ENCODE measurements around the gene PFKL.

Gene PFKL

GRCh38 chr21:44320847-44321246, 21.0 kb downstream of the PFKL start:
- TF ChIP-seq CTCF (IDR thresholded peaks at IDR 0.05; ENCODE audit: low read depth, low read length), result no peak

DNA sequence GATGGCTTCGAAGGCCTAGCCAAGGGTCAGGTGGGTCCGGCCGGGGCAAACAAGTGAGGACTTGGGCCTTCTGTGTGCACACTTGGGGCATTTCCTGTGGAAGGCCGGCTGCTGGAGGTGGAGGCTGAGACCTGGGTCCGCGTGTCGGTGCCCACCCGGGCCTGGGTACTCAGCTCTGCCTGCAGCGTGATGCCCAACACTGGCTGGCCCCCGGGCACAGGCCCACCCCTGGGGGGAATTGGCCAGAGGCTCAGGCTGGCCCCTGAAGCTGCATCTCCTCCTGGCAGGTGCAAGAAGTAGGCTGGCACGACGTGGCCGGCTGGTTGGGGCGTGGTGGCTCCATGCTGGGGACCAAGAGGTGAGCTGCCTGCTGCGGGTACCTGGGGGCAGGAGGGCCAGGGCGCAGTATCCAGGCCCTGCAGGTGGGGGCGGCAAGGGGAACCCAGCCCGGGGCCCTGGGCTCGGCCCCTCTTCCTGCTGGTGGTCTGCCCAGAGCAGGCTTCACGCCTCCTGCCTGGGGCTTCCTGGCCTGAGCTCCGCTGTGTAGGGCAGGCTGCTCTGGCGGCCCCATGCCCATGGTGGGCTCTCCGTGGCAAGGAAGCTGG, 22.1 kb downstream of the PFKL start:
- DNase-seq (ENCODE audit: extremely low read depth, low read depth), result no peak
- no peak for TF ChIP-seq CTCF (IDR thresholded peaks at IDR 0.05; ENCODE audit: low read depth, low read length)

More at GRCh38 chr21:44320847-44321246, 21.0 kb downstream of the PFKL start:
- no peak for DNase-seq (ENCODE audit: extremely low read depth, low read depth)

GRCh38 chr21:44322621-44323325, 22.9 kb downstream of the PFKL start:
- TF ChIP-seq CTCF (IDR thresholded peaks at IDR 0.05; ENCODE audit: low read depth, low read length), result no peak
- no peak for DNase-seq (ENCODE audit: extremely low read depth, low read depth)

DNA sequence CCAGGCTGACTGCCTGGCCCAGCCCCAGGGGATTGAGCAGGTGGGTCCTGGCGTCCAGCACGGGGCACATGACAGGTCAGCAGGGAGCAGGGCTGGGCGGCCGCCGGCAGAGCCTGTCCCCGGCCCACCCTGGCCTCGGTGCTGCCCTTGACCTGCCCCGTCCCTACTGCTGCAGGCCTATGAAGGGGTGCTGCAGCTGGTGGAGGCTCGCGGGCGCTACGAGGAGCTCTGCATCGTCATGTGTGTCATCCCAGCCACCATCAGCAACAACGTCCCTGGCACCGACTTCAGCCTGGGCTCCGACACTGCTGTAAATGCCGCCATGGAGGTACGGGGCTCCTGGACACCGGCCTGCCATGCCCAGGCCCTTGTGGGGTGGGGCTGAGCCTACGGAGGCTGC, 23.7 kb downstream of the PFKL start:
- no peak for DNase-seq (ENCODE audit: extremely low read depth, low read depth)
- TF ChIP-seq CTCF (IDR thresholded peaks at IDR 0.05; ENCODE audit: low read depth, low read length), result no peak

- no peak for TF ChIP-seq CTCF (IDR thresholded peaks at IDR 0.05; ENCODE audit: low read depth, low read length)
- DNase-seq (ENCODE audit: extremely low read depth, low read depth), result no peak
Observed at GRCh38 chr21:44324106-44324853, 24.4 kb downstream of the PFKL start.

DNA sequence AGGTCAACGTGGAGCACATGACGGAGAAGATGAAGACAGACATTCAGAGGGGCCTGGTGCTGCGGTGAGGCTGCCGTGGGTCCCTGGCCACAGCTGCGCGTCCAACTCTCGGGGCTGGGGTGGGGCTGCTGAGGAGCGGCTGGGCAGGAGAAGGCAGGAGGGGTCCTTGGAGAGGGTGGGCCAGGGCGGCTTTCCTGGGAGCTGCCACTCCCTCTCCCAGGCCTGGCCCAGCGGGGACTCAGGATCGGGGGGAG, 24.9 kb downstream of the PFKL start:
- DNase-seq (ENCODE audit: extremely low read depth, low read depth), result no peak
- TF ChIP-seq CTCF (IDR thresholded peaks at IDR 0.05; ENCODE audit: low read depth, low read length), result no peak

All from AG09319 (cell line).